22Rv1 (cell line): ENCODE measurements around the gene ABCB8.

Experiments used
- ZFX ChIP-seq: fragments of 450-650 bp; IDR thresholded peaks from 2 replicates; pipeline ENCODE4 v1.6.1; 2017; ENCODE audit warnings: antibody characterized with exemption, borderline replicate concordance
- TF ChIP-seq, protein P1 (sequence below): fragments of 450-650 bp; IDR thresholded peaks from 2 replicates; pipeline ENCODE4 v1.5.1; 2017; ENCODE audit warnings: mild to moderate bottlenecking

DNA sequence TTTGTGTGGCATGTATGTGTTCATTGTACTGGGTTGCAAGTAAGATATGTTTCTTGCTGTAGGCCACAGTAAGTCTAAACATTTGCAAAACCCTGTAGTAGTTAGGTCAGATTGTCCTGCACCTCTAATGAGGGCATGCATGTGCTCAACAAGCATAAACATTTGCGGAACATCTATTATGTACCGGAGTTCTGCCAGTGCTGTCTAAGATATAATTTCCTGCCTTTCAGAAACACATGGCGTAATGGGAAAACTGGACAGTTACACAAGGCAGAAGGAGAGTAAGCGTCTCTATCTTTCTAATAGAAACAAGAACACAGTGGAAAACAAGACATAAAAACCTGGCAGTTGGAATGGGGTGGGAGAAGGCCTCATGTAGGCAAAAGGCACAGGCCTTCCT lies 2.8 kb downstream of the ABCB8 start:
- TF ChIP-seq, protein P1, sequence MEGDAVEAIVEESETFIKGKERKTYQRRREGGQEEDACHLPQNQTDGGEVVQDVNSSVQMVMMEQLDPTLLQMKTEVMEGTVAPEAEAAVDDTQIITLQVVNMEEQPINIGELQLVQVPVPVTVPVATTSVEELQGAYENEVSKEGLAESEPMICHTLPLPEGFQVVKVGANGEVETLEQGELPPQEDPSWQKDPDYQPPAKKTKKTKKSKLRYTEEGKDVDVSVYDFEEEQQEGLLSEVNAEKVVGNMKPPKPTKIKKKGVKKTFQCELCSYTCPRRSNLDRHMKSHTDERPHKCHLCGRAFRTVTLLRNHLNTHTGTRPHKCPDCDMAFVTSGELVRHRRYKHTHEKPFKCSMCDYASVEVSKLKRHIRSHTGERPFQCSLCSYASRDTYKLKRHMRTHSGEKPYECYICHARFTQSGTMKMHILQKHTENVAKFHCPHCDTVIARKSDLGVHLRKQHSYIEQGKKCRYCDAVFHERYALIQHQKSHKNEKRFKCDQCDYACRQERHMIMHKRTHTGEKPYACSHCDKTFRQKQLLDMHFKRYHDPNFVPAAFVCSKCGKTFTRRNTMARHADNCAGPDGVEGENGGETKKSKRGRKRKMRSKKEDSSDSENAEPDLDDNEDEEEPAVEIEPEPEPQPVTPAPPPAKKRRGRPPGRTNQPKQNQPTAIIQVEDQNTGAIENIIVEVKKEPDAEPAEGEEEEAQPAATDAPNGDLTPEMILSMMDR: no peak
- no peak for TF ChIP-seq ZFX
